Activated CD4-positive, alpha-beta T cell treated with anti-CD3 and anti-CD28 coated beads, Interleukin-2, amount 10 ng/mL, durations not matched to agents 24 days and 14 days (primary cell): ENCODE data around the gene EPS8L2. TPM values are rescaled to one million over a fixed set of nuclear protein-coding genes. Genes with fewer than 3 reads are reported as not detected.
"Not testable (repeated sequence)": the region's sequence is repeated elsewhere in the genome, so short reads cannot be mapped to it uniquely, and the experiment has no call there.

ENCODE experiments used
- DNase-seq: peaks from one replicate; pipeline ENCODE4 v3.0.0; 2022
- H3K27ac Mint-ChIP-seq: one replicate; pipeline ENCODE4 v1.8.0; 2022; ENCODE audit warnings: mild to moderate bottlenecking, mixed read lengths
- H3K27me3 Mint-ChIP-seq: one replicate; pipeline ENCODE4 v1.8.0; 2022; ENCODE audit warnings: mixed read lengths
- H3K36me3 Mint-ChIP-seq: one replicate; pipeline ENCODE4 v1.8.0; 2022; ENCODE audit warnings: low read depth, mild to moderate bottlenecking, mixed read lengths
- H3K4me1 Mint-ChIP-seq: one replicate; pipeline ENCODE4 v1.8.0; 2021; ENCODE audit warnings: mixed read lengths
- H3K4me3 Mint-ChIP-seq: one replicate; pipeline ENCODE4 v1.8.0; 2022; ENCODE audit warnings: mild to moderate bottlenecking, moderate library complexity, mixed read lengths
- H3K9me3 Mint-ChIP-seq: one replicate; pipeline ENCODE4 v1.8.0; 2021; ENCODE audit warnings: mixed read lengths
- intact Hi-C: fragments of 100-400 bp; cut with micrococcal nuclease; formaldehyde crosslinking; loops from one replicate; pipeline ENCODE4 v1.15.1; 2023
- total RNA-seq: library from RNA; stranded (reverse); gene quantifications from 2 replicates; pipeline ENCODE4 v1.2.3, GENCODE V29; 2022

The EPS8L2 gene
- total RNA-seq, 1 donor from 2014 or later = 15.3 TPM

DNA sequence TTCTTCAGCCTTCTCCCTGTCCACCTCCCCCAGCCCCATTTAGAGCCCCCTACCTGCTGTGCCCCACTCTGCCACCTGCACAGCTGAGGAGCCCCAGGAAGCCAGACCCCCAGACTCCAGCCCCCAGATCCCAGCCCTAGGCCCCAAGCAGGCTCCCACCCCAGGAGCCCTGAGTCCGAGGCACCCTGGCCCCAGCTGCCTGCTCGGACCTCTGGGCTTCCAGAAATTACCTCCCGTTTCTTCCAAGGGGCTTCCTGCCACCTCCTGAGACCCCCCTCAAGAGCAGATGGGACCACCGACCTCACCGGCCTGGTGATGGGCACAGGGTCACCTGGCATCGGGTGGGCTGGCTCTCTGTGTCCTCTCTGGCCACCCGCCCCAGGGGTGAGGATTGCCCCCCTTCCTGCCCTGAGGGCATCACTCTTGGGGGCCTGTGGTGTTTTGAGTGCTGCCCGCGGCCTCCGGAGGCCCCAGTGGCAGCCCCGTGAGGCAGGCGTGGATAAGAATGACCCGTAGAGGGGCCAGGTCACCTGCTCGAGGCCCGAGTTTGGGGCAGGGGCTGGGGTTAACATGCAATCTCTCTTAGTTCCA, 23.0 kb downstream of the EPS8L2 start:
- intact Hi-C loops = loop anchor here (2.0 kb wide), 1 partner anchor 18 kb away; the partner anchor contains the start of gene TALDO1
- H3K4me1 Mint-ChIP-seq = peaks cover 7% of the 10 kb centered on the region
- H3K9me3 Mint-ChIP-seq = no peaks in the 10 kb centered on the region
- no peak overlapping the region for H3K4me3 Mint-ChIP-seq
- H3K27ac Mint-ChIP-seq = no peak overlapping the region
- no peak for DNase-seq
- peaks cover 4% of the 10 kb centered on the region for H3K27me3 Mint-ChIP-seq
- no peaks in the 10 kb centered on the region for H3K36me3 Mint-ChIP-seq

- H3K36me3 Mint-ChIP-seq = no peaks in the 10 kb centered on the region
- intact Hi-C loops = loop anchor here (2.0 kb wide), 1 partner anchor 17 kb away; the partner anchor contains the start of gene TALDO1
- H3K9me3 Mint-ChIP-seq = no peaks in the 10 kb centered on the region
- H3K4me3 Mint-ChIP-seq = no peak overlapping the region
- H3K27ac Mint-ChIP-seq = no peak overlapping the region
- DNase-seq = no peak
- peaks cover 4% of the 10 kb centered on the region for H3K27me3 Mint-ChIP-seq
- peaks cover 5% of the 10 kb centered on the region for H3K4me1 Mint-ChIP-seq
These were observed 23.6 kb downstream of the EPS8L2 start for GRCh38 chr11:729492-730074.

GRCh38 chr11:733072-733471, 27.0 kb downstream of the EPS8L2 start:
- H3K9me3 Mint-ChIP-seq = no peaks in the 10 kb centered on the region
- no peaks in the 10 kb centered on the region for H3K36me3 Mint-ChIP-seq
- H3K27ac Mint-ChIP-seq = no peak overlapping the region
- intact Hi-C loops = no loop called here
- H3K27me3 Mint-ChIP-seq = peaks cover 8% of the 10 kb centered on the region
- no peak for DNase-seq
- no peak overlapping the region for H3K4me3 Mint-ChIP-seq
- peaks cover 14% of the 10 kb centered on the region for H3K4me1 Mint-ChIP-seq

- peaks cover 14% of the 10 kb centered on the region for H3K4me1 Mint-ChIP-seq
- H3K9me3 Mint-ChIP-seq, intact Hi-C loops, DNase-seq, H3K36me3 Mint-ChIP-seq, H3K4me3 Mint-ChIP-seq, H3K27ac Mint-ChIP-seq: not testable (repeated sequence)
- H3K27me3 Mint-ChIP-seq = peaks cover 15% of the 10 kb centered on the region
These were observed 28.5 kb downstream of the EPS8L2 start for GRCh38 chr11:734541-734940.

DNA sequence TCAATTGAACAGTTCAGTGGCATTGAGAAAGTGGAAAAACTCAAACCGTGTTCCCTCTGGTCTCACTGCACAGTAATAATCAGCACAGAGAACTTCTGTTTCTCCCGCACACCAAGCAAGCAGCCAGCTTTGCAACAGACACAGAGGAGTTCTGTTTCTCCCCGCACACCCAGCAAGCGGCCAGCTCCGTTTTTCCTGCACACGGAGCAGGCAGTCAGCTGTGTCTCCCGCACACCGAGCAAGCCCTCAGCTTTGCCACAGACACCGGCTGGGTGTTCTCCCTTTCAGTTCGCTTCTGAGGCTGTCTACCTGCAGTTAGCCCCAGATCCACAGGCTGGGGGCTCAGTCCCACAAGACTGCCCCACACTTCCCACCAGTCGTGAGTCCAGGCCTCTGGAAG, 31.3 kb downstream of the EPS8L2 start:
- Mint-ChIP-seq H3K27me3 (peaks cover 15% of the 10 kb centered on the region), H3K27ac (no peak overlapping the region), H3K4me1 (peaks cover 14% of the 10 kb centered on the region), H3K36me3 (no peaks in the 10 kb centered on the region), H3K9me3 (no peaks in the 10 kb centered on the region), H3K4me3 (peak overlapping the region; percentile 68)
- intact Hi-C loops = no loop called here
- no peak for DNase-seq

GRCh38 chr11:737899-738298, 31.9 kb downstream of the EPS8L2 start:
- H3K36me3 Mint-ChIP-seq, DNase-seq, H3K27ac Mint-ChIP-seq, intact Hi-C loops, H3K9me3 Mint-ChIP-seq: not testable (repeated sequence)
- Mint-ChIP-seq H3K27me3 (peaks cover 15% of the 10 kb centered on the region), H3K4me3 (peak overlapping the region; percentile 68), H3K4me1 (peaks cover 14% of the 10 kb centered on the region)

- Mint-ChIP-seq H3K4me3 (no peak overlapping the region), H3K27ac (no peak overlapping the region), H3K4me1 (peaks cover 13% of the 10 kb centered on the region), H3K9me3 (no peaks in the 10 kb centered on the region), H3K27me3 (peaks cover 13% of the 10 kb centered on the region), H3K36me3 (no peaks in the 10 kb centered on the region)
- no peak for DNase-seq
- intact Hi-C loops = no loop called here
These were observed 36.1 kb downstream of the EPS8L2 start for GRCh38 chr11:742156-742546.

DNA sequence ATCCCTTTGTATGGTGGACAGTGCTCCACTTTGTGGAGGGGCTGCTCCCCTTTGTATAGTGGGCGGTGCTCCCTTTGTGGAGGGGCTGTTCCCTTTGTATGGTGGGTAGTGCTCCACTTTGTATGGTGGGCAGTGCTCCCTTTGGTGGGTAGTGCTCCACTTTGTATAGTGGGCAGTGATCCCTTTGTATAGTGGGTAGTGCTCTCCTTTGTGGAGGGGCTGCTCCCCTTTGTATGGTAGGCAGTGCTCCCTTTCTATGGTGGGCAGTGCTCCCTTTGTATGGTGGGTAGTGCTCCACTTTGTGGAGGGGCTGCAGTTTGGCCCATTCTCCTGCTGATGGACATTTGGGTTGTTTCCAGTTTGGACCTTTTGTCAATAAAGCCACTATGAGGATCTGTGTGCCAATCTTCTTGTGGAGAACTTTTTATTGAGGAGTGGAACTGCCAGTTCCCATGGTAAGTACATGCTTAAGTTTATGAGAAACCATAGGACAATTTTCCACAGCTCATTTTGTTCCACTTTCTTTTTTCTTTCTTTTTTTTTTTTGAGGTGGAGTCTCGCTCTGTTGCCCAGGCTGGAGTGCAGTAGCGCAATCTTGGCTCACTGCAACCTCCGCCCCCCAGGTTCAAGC, 36.7 kb downstream of the EPS8L2 start:
- peaks cover 9% of the 10 kb centered on the region for H3K27me3 Mint-ChIP-seq
- peaks cover 8% of the 10 kb centered on the region for H3K4me1 Mint-ChIP-seq
- no peaks in the 10 kb centered on the region for H3K9me3 Mint-ChIP-seq
- H3K27ac Mint-ChIP-seq = no peak overlapping the region
- intact Hi-C loops = no loop called here
- H3K4me3 Mint-ChIP-seq = no peak overlapping the region
- no peak for DNase-seq
- no peaks in the 10 kb centered on the region for H3K36me3 Mint-ChIP-seq

GRCh38 chr11:745428-745827, 39.4 kb downstream of the EPS8L2 start:
- Mint-ChIP-seq H3K4me1 (peaks cover 14% of the 10 kb centered on the region), H3K36me3 (peaks cover 7% of the 10 kb centered on the region), H3K9me3 (no peaks in the 10 kb centered on the region), H3K27me3 (no peaks in the 10 kb centered on the region), H3K4me3 (no peak overlapping the region), H3K27ac (no peak overlapping the region)
- intact Hi-C loops = no loop called here
- no peak for DNase-seq

GRCh38 chr11:746289-747157, 40.5 kb downstream of the EPS8L2 start:
- Mint-ChIP-seq H3K36me3 (peaks cover 7% of the 10 kb centered on the region), H3K27ac (peak overlapping the region; percentile 46)

GRCh38 chr11:747158-748006, 41.4 kb downstream of the EPS8L2 start, which contains the start of gene TALDO1:
TSS of gene TALDO1 (plus strand) at chr11:747464. CDS start at chr11:747482, 18 bp downstream.
- no peaks in the 10 kb centered on the region for H3K9me3 Mint-ChIP-seq
- no peaks in the 10 kb centered on the region for H3K27me3 Mint-ChIP-seq
- H3K4me1 Mint-ChIP-seq = peaks cover 14% of the 10 kb centered on the region
- peak within 1 kb of the TSS; percentile 82 for H3K27ac Mint-ChIP-seq
- intact Hi-C loops = loop anchor here (2.0 kb wide), 2 partner anchors 19 to 49 kb away; no protein-coding TSS in a partner anchor
- peaks cover 8% of the 10 kb centered on the region for H3K36me3 Mint-ChIP-seq
- peak within 1 kb of the TSS; percentile 90 for H3K4me3 Mint-ChIP-seq
- peak; percentile 97 for DNase-seq

More at GRCh38 chr11:746289-747157, 40.5 kb downstream of the EPS8L2 start:
- intact Hi-C loops = loop anchor here (2.0 kb wide), 2 partner anchors 18 to 50 kb away; no protein-coding TSS in a partner anchor
- peak; percentile 82 for DNase-seq
- H3K4me1 Mint-ChIP-seq = peaks cover 14% of the 10 kb centered on the region
- no peaks in the 10 kb centered on the region for H3K9me3 Mint-ChIP-seq
- H3K27me3 Mint-ChIP-seq = no peaks in the 10 kb centered on the region
- peak overlapping the region; percentile 90 for H3K4me3 Mint-ChIP-seq

GRCh38 chr11:748007-748359, 42.0 kb downstream of the EPS8L2 start:
- intact Hi-C loops = no loop called here
- Mint-ChIP-seq H3K36me3 (peaks cover 11% of the 10 kb centered on the region), H3K4me3 (peak overlapping the region; percentile 90), H3K27ac (peak overlapping the region; percentile 82), H3K27me3 (no peaks in the 10 kb centered on the region), H3K9me3 (no peaks in the 10 kb centered on the region), H3K4me1 (peaks cover 14% of the 10 kb centered on the region)
- peak; percentile 73 for DNase-seq

- no peak for DNase-seq
- Mint-ChIP-seq H3K36me3 (peaks cover 11% of the 10 kb centered on the region), H3K4me1 (peaks cover 14% of the 10 kb centered on the region), H3K4me3 (peak overlapping the region; percentile 70), H3K27ac (peak overlapping the region; percentile 26), H3K9me3 (no peaks in the 10 kb centered on the region), H3K27me3 (no peaks in the 10 kb centered on the region)
- intact Hi-C loops = no loop called here
These were observed 43.7 kb downstream of the EPS8L2 start for GRCh38 chr11:749731-750130.
